ENCODE measurements around the gene GRK3.
A peak's percentile ranks its signal among the peaks of the same experiment; 100 is the strongest.
"Not testable (repeated sequence)": the region's sequence is repeated elsewhere in the genome, so short reads cannot be mapped to it uniquely, and the experiment has no call there.

The GRK3 gene

DNA sequence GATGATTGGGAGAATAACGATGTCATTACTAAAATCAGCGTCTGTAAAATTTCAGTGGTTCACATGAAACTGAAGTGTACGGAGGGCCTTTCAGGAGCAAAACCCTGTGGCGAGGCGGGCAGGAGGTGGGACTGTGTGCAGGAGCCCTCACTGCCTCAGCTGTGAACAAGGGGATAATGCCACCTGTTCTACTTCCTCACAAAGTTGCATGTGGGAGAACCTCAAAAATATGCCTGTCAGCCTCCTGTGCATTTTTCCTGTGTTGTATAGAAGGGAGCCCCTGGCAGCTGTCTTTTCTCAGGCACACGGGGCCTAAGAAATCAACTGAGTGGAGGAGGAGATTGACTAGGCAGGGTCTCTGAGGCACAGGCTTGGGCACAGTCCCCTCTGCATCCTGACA lies 134.5 kb downstream of the GRK3 start:
- no peak for DNase-seq (ENCODE audit: low read depth in 2 of 2)

DNA sequence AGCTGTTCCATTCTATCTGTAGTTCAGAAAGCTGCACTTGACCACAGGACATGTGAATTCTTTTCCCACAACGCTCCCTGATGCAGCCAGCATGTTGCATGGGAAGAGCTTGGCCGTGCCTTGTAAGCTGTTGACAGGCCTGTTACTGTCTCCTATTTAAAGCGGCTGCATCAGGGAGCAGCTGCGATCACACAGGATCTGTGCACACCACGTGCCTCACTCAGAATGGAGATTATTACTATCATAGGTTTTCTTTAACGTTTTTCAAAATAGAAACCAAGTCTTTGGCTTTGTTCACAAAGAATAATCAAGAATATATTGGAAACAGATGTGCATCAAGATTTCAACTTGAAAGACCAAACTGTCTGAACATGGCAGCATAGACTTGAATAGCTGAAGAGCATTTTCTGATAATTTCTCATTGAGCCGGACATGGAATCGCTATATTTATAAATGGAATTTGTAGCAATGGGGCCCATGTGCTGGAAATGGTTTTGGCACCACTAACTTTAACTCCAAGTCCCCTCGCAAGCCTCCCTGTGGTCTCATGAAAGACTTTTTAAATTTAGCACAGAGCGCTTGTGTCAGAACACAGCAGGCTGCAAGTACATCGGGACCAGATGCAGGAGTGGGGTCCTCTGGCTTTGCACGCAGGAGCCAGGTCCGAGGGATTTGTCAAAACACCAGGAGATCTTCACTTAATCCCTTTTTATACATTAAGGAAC lies 136.7 kb downstream of the GRK3 start:
- DNase-seq (ENCODE audit: low read depth in 2 of 2) = no peak

DNA sequence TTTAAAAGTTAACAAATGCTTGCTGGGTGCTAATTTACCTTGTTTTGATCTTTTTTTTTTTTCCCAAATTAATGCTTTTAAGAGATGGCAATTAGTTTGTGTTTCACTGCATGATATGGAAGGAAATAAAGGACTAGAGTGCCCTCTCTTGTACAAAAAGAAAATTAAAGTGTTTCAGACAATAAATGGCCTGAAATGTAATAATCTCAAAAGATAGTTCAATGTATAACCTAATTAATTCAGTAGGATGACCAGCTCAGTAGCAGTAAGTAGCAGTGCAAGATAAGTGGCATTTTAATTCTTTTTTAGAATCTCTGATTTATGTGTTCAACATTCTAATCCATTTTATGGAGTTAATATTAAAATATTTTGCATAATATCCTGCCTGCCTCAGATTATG lies 137.6 kb downstream of the GRK3 start:
- no peak for DNase-seq (ENCODE audit: low read depth in 2 of 2)

DNA sequence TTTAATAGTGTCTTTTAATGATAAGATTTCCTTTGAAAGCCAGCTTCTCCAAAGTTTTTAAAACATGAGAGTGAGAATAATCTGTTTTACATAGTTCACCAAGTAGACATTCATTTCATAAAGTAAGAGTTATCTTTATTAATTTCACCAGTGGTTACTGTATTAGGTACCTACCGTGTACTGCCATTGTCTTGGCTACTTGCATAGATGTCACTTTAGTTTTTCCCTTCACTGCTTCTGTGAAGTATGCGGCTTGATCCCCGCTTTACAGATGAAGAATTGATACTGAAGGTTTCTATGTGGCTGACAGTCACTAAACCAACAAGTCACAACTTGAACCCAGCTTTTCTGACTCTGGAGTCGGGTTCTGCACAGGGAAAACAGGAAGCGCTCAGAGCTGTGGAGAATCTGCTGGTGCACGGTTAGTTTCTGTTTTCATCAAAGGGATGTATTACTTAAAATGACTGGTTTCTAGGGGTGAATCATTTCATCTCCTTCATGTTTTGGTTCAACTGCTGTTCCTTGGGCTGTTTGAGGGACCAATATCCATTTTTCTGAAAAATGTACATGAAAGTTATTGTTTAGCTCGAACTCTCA lies 138.2 kb downstream of the GRK3 start:
- no peak for DNase-seq (ENCODE audit: low read depth in 2 of 2)

DNA sequence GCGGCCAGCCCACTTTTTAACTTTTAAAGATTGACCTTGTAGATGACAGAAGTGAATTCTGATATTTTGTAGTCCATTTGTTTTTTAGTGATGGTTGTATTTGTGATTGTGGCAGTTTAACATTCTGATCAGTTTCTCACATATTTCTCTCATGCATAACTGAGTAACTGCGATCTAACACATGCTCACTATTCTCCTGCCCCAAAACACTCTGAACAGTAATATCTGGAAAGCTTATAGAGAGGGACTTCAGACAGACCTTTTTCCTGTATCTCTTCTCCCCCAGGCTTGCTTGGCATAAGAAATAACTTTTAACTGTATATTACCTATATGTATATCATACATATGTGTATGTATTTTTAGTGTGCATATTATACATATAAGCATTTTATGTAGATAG lies 140.2 kb downstream of the GRK3 start:
- no peak for DNase-seq (ENCODE audit: low read depth in 2 of 2)

DNA sequence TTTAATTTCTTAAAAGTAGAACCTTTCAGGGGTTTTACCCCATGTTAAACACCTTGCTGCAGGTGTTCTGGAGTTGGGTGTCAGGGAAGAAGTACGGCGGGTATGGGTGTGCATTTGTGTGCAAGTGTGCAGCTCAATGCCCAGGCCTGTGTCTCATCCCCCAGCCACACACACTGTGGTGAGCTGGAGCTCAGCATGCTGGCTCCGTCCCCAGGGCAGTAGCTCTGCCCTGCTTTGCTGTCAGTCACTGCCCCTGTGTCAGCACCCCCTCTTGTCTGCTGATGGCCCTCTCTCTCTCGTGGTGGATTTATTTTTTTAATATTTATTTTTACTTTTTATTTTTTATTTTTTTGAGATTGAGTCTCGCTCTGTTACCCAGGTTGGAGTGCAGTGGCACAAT lies 141.7 kb downstream of the GRK3 start:
- no peak for DNase-seq (ENCODE audit: low read depth in 2 of 2)

- not testable (repeated sequence) for DNase-seq (ENCODE audit: low read depth in 2 of 2)
Measured at GRCh38 chr22:25708430-25708829, 144.0 kb downstream of the GRK3 start.

- DNase-seq (ENCODE audit: low read depth in 2 of 2) = peak in 1 of 2 donors; percentile 31
Measured at GRCh38 chr22:25709758-25710157, 145.3 kb downstream of the GRK3 start.

DNA sequence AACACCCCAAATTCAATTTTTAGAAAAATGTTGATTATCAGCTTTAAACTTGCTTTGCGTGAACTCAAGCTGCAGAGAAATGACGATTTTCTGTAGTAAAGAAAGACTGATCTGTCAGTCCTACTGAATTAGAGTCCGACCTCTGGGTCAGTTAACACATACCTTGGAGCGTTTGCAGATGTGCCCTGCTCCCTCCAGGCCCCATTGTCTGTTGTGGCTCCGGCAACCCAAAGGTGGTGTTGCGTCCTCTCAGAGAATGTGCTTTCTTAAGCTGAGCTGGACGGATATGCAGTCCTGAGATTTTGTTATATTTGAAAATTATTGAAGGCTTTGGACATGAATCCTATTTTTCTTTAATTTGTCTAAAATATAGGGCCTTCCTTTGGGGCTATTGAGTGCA lies 146.0 kb downstream of the GRK3 start:
- no peak for DNase-seq (ENCODE audit: low read depth in 2 of 2)

GRCh38 chr22:25711491-25711890 lies 147.0 kb downstream of the GRK3 start:
- DNase-seq (ENCODE audit: low read depth in 2 of 2) = no peak

- no peak for DNase-seq (ENCODE audit: low read depth in 2 of 2)
Measured at GRCh38 chr22:25712661-25713400, 148.4 kb downstream of the GRK3 start.

DNA sequence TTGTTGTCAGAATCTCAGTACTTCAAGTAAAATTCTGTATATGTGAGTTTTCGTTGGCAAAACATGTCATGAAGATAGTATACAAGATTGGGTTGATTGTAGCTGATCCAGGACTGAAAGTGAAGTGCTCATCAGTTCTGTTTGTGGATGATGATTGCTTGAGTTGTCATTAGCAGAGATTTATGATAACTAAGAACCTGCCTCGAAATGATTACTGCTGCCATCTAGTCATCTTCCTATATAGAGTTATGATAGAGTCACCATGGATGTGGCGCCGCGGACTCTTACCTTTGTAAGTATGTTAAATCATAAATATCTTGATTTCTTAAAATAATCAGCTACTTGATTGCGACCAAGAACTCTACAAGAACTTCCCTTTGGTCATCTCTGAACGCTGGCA lies 149.6 kb downstream of the GRK3 start:
- no peak for DNase-seq (ENCODE audit: low read depth in 2 of 2)

- DNase-seq (ENCODE audit: low read depth in 2 of 2) = no peak
Measured at GRCh38 chr22:25714739-25715138, 150.3 kb downstream of the GRK3 start.

- no peak for DNase-seq (ENCODE audit: low read depth in 2 of 2)
Measured at GRCh38 chr22:25716637-25717036, 152.2 kb downstream of the GRK3 start.

DNA sequence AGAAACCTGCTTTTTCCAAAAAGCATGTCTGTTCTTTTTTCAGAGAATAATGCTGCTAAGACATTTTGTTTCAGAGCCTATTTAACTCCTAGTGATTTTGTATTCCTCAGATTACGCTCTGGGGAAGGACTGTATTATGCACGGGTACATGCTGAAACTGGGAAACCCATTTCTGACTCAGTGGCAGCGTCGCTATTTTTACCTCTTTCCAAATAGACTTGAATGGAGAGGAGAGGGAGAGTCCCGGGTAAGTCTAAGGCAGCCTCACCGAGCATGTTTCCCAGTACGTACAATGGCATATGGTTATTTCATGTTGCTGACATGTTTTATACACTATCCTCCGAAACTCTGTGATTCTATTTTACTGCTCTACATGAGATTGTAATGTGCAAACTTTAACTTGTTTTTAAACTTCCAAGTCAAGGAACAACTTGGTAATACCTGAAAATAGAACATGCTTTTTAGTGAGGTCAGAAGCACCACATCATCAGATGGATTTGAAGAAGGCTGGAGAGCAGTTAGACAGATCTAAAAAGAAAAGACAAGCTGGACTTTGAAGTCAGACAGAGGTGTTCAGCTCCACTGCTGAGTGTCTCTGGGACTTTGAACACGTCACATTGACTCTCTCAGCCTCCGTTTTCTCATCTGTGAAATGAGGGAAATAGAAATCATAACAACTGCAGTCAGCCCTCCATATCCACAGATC lies 153.8 kb downstream of the GRK3 start:
- no peak for DNase-seq (ENCODE audit: low read depth in 2 of 2)

DNA sequence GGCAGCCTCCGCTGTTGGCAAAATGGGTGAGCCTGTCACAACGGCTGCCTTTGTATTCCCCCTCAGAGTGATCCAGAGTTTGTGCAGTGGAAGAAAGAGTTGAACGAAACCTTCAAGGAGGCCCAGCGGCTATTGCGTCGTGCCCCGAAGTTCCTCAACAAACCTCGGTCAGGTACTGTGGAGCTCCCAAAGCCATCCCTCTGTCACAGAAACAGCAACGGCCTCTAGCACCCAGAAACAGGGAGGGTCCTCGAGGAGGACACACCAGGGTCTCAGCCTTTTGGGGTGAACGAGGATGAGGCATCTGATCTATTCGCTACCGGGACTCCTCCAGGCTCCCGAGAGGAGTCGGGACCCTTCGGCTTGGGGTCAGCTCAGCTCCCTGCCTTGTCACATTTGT lies 157.7 kb downstream of the GRK3 start:
- DNase-seq (ENCODE audit: low read depth in 2 of 2) = no peak

GRCh38 chr22:25722626-25723025 lies 158.2 kb downstream of the GRK3 start:
- no peak for DNase-seq (ENCODE audit: low read depth in 2 of 2)

GRCh38 chr22:25726241-25726640 lies 161.8 kb downstream of the GRK3 start:
- DNase-seq (ENCODE audit: low read depth in 2 of 2) = no peak

DNA sequence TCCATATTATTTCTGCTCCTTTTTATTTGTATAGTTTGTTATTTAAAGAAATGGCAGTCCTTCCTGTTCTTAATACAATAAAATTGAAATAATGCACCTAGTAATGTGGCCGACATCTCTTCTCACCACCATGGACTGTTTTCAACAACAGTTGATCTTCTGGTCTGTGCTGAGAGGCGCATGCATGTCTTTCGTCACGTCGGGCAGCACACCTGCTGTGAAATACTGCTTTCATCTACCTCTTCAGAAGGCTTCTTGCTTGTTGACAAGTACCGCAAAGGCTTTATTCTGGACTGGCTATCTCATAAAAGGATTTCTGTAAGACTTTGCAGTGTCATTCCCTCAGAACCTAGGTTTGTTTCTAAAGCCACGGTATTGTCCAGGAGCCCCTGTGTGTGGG lies 163.6 kb downstream of the GRK3 start:
- no peak for DNase-seq (ENCODE audit: low read depth in 2 of 2)

DNA sequence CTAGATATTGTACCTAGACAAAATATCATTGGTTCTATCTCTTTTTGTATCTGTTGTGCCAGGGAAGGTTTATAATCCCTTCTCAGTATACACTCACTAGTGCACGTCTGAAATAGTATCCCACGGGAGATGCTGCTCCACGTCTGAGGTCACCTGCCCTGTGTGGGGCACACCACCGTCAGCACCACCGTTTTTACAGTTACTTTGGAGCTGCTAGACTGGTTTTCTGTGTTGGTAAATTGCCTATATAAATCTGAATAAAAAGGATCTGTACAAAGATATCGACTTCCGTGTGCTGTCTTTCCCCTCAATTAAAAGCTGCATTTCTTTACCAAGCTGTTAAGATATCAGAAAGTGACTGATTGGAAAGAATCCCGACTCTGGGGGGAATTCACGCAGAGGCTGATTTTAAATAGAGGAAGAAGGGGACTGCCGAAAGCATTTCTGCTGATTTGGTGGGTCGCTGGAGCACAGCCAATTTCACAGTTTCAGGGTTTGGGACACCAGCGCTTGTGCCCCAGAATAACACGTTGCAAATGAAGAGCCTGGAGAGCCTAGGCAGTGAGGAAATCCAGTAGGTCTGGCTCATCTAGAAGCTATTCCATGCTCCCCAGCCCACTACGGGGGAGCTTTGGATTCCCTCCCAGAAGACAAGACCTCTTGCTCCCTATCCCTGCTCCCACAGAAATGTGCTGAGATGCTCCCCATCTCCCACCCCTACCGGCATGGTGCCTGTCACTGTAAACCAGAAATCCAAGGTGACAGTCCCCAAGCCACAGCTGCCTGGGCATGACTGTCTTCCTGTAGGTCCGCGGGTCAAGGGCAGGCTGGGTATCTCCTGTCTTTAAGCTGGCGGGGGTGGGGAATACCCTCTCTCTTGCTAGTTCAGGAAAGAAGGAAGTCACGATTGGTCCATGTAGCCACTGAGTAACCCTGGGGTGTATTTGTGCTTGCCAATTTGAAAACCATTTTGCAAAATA lies 164.8 kb downstream of the GRK3 start:
- DNase-seq (ENCODE audit: low read depth in 2 of 2) = no peak

- DNase-seq (ENCODE audit: low read depth in 2 of 2) = no peak
Measured at GRCh38 chr22:25735650-25736049, 171.2 kb downstream of the GRK3 start.

Measured in stimulated activated CD8-positive, alpha-beta memory T cell treated with anti-CD3 and anti-CD28 coated beads, Interleukin-15, amount 100 ng/mL, for 48 hours (primary cell).